Peyer's patch (tissue), 4 donors: ENCODE measurements around the gene MIS18BP1. TPM values are rescaled to one million over a fixed set of nuclear protein-coding genes. Genes with fewer than 3 reads are reported as not detected.

Source experiments
- DNase-seq, 3 donors: peaks; one replicate each; pipeline ENCODE4 v3.0.0-alpha.2; 2017 to 2019
- H3K27ac ChIP-seq, 4 donors: fragments of 200-600 bp; sonication (generic); one replicate each; pipeline ENCODE4 v1.5.1; 2016 to 2019
- H3K27me3 ChIP-seq, 2 donors: fragments of 200-600 bp; sonication (generic); one replicate each; pipeline ENCODE4 v1.5.1; 2019
- H3K36me3 ChIP-seq, 3 donors: fragments of 200-600 bp; sonication (generic); one replicate each; pipeline ENCODE4 v1.5.1; 2016 to 2019
- H3K4me1 ChIP-seq, 4 donors: fragments of 200-600 bp; sonication (generic); one replicate each; pipeline ENCODE4 v1.5.1; 2016 to 2019
- H3K4me3 ChIP-seq, 4 donors: fragments of 200-600 bp; sonication (generic); 1 replicate in 3 of 4; 2 replicates in 1 of 4; pipeline ENCODE4 v1.5.1; 2016 to 2019; ENCODE audit warnings: mild to moderate bottlenecking in 1 of 4
- H3K9me3 ChIP-seq, 4 donors: fragments of 200-600 bp; sonication (generic); one replicate each; pipeline ENCODE4 v1.5.1; 2016 to 2019; ENCODE audit warnings: mild to moderate bottlenecking in 1 of 4
- CTCF ChIP-seq, 6 experiments: fragments of 450-650 bp in 4 of 6; fragments of 200-600 bp in 2 of 6; sonication (generic) in 1 of 6; IDR thresholded peaks; one replicate each; pipeline ENCODE4 v1.5.1; 2017 to 2019; ENCODE audit warnings: antibody characterized with exemption in 6 of 6, mild to moderate bottlenecking in 3 of 6, moderate library complexity in 1 of 6
- POLR2A ChIP-seq, 2 donors: fragments of 450-650 bp; IDR thresholded peaks; one replicate each; pipeline ENCODE4 v1.5.1; 2017; ENCODE audit warnings: antibody characterized with exemption in 2 of 2, mild to moderate bottlenecking in 2 of 2, moderate library complexity in 2 of 2
- total RNA-seq, 4 donors: library from RNA; depleted of rRNA; stranded (reverse); fragments of >200 nt; gene quantifications; one replicate each; pipeline ENCODE4 v1.1.0, GENCODE V29; 2016

Gene MIS18BP1
- total RNA-seq, 4 donors from 2014 or later, result 21.9 to 80.9 (median 26.4) TPM

GRCh38 chr14:45194964-45195363 is 58.0 kb downstream of the MIS18BP1 start:
- no peak for DNase-seq
- Histone ChIP-seq H3K4me3 (no peak overlapping the region), H3K27me3 (no peaks in the 10 kb centered on the region), H3K27ac (no peak overlapping the region), H3K9me3 (no peaks in the 10 kb centered on the region), H3K36me3 (no peaks in the 10 kb centered on the region), H3K4me1 (no peaks in the 10 kb centered on the region)
- no peak for TF ChIP-seq POLR2A (IDR thresholded peaks at IDR 0.05)
- TF ChIP-seq CTCF (IDR thresholded peaks at IDR 0.05), result no peak

GRCh38 chr14:45185100-45185814 is 67.7 kb downstream of the MIS18BP1 start:
- Histone ChIP-seq H3K4me3 (no peak overlapping the region), H3K36me3 (peaks cover 0 to 9% (median 0%) of the 10 kb centered on the region in 3 donors), H3K4me1 (no peaks in the 10 kb centered on the region), H3K27ac (no peak overlapping the region), H3K9me3 (no peaks in the 10 kb centered on the region), H3K27me3 (no peaks in the 10 kb centered on the region)
- TF ChIP-seq POLR2A (IDR thresholded peaks at IDR 0.05) (no peak), CTCF (IDR thresholded peaks at IDR 0.05) (no peak)
- DNase-seq, result no peak

- H3K4me1 ChIP-seq, result no peaks in the 10 kb centered on the region
- TF ChIP-seq POLR2A (IDR thresholded peaks at IDR 0.05), result no peak
- no peak for TF ChIP-seq CTCF (IDR thresholded peaks at IDR 0.05)
- no peaks in the 10 kb centered on the region for H3K36me3 ChIP-seq
- H3K9me3 ChIP-seq, result no peaks in the 10 kb centered on the region
- no peak for DNase-seq
- H3K27ac ChIP-seq, result no peak overlapping the region
- H3K4me3 ChIP-seq, result no peak overlapping the region
- no peaks in the 10 kb centered on the region for H3K27me3 ChIP-seq
These were observed 71.2 kb downstream of the MIS18BP1 start for GRCh38 chr14:45181806-45182205.

GRCh38 chr14:45181329-45181728 is 71.7 kb downstream of the MIS18BP1 start:
- Histone ChIP-seq H3K4me3 (no peak overlapping the region), H3K4me1 (no peaks in the 10 kb centered on the region), H3K27me3 (no peaks in the 10 kb centered on the region), H3K27ac (no peak overlapping the region), H3K9me3 (no peaks in the 10 kb centered on the region), H3K36me3 (no peaks in the 10 kb centered on the region)
- DNase-seq, result no peak
- TF ChIP-seq POLR2A (IDR thresholded peaks at IDR 0.05) (no peak), CTCF (IDR thresholded peaks at IDR 0.05) (no peak)

- DNase-seq, result no peak
- H3K27me3 ChIP-seq, result no peaks in the 10 kb centered on the region
- no peaks in the 10 kb centered on the region for H3K4me1 ChIP-seq
- no peak overlapping the region for H3K4me3 ChIP-seq
- no peak overlapping the region for H3K27ac ChIP-seq
- H3K36me3 ChIP-seq, result no peaks in the 10 kb centered on the region
- no peak for TF ChIP-seq CTCF (IDR thresholded peaks at IDR 0.05)
- H3K9me3 ChIP-seq, result no peaks in the 10 kb centered on the region
These were observed 75.9 kb downstream of the MIS18BP1 start for GRCh38 chr14:45177076-45177475.
